Measurements from ENCODE around the gene RPP25. TPM values are rescaled to one million over a fixed set of nuclear protein-coding genes. Genes with fewer than 3 reads are reported as not detected.

Gene RPP25
- 1 to 10 TPM; 3.8 TPM for total RNA-seq

- Mint-ChIP-seq H3K27ac (no peak within 1 kb of the TSS), H3K27me3 (peaks cover 21% of the 10 kb centered on the region), H3K4me1 (ENCODE audit: low read depth) (peaks cover 50% of the 10 kb centered on the region), H3K9me3 (no peaks in the 10 kb centered on the region), H3K4me3 (peak within 1 kb of the TSS; percentile 63), H3K36me3 (no peaks in the 10 kb centered on the region)
- ChIA-PET CTCF (interaction anchor here (0.6 to 2.5 kb wide), 13 partner anchors 8 to 572 kb away, joined by 3 to 16 read pairs (median 4); partner anchors contain the start of genes C15orf39, FAM219B and SCAMP5), POLR2A (interaction anchor here (0.8 to 1.6 kb wide), 3 partner anchors 67 to 246 kb away, joined by 3 to 7 read pairs (median 5); partner anchors contain the start of gene PPCDC)
- intact Hi-C loops (cut with micrococcal nuclease) = loop anchor here (2.0 to 5.0 kb wide), 4 partner anchors 18 to 495 kb away; partner anchors contain the start of genes COX5A and SIN3A
- DNase-seq = peak; percentile 80
Observed at GRCh38 chr15:74956648-74957475, at the start of gene RPP25. Gene RPP25 (minus strand): TSS chr15:74956772. CDS start chr15:74956583, 189 bp downstream.

- no peaks in the 10 kb centered on the region for H3K4me1 Mint-ChIP-seq (ENCODE audit: low read depth)
- H3K36me3 Mint-ChIP-seq = no peaks in the 10 kb centered on the region
- H3K27ac Mint-ChIP-seq = no peak overlapping the region
- intact Hi-C loops (cut with micrococcal nuclease) = no loop called here
- CTCF ChIA-PET = no interaction called here
- POLR2A ChIA-PET = no interaction called here
- no peak for DNase-seq
- peaks cover 16% of the 10 kb centered on the region for H3K27me3 Mint-ChIP-seq
- H3K9me3 Mint-ChIP-seq = no peaks in the 10 kb centered on the region
- no peak overlapping the region for H3K4me3 Mint-ChIP-seq
Observed at GRCh38 chr15:75002398-75002797, 45.8 kb upstream of the RPP25 start.

- CTCF ChIA-PET = no interaction called here
- Mint-ChIP-seq H3K4me1 (ENCODE audit: low read depth) (peaks cover 2% of the 10 kb centered on the region), H3K9me3 (no peaks in the 10 kb centered on the region), H3K36me3 (no peaks in the 10 kb centered on the region), H3K27me3 (peaks cover 24% of the 10 kb centered on the region), H3K27ac (no peak overlapping the region), H3K4me3 (no peak overlapping the region)
- no peak for DNase-seq
- POLR2A ChIA-PET = interaction anchor here (0.6 kb wide), 1 partner anchor 41 kb away, joined by 3 read pairs; no protein-coding TSS in a partner anchor
- intact Hi-C loops (cut with micrococcal nuclease) = no loop called here
Observed at GRCh38 chr15:75001310-75001709, 44.7 kb upstream of the RPP25 start.

- POLR2A ChIA-PET = no interaction called here
- peaks cover 26% of the 10 kb centered on the region for H3K27me3 Mint-ChIP-seq
- intact Hi-C loops (cut with micrococcal nuclease) = no loop called here
Observed at GRCh38 chr15:74997543-74997942, 41.0 kb upstream of the RPP25 start.

GRCh38 chr15:74997141-74997540 is 40.6 kb upstream of the RPP25 start:
- Mint-ChIP-seq H3K4me1 (ENCODE audit: low read depth) (peaks cover 10% of the 10 kb centered on the region), H3K4me3 (no peak overlapping the region), H3K36me3 (no peaks in the 10 kb centered on the region), H3K9me3 (no peaks in the 10 kb centered on the region), H3K27ac (no peak overlapping the region), H3K27me3 (peaks cover 26% of the 10 kb centered on the region)
- CTCF ChIA-PET = no interaction called here
- intact Hi-C loops (cut with micrococcal nuclease) = no loop called here
- no peak for DNase-seq
- POLR2A ChIA-PET = no interaction called here

More at GRCh38 chr15:74997543-74997942, 41.0 kb upstream of the RPP25 start:
- H3K4me1 Mint-ChIP-seq (ENCODE audit: low read depth) = peaks cover 10% of the 10 kb centered on the region
- no peaks in the 10 kb centered on the region for H3K36me3 Mint-ChIP-seq
- DNase-seq = no peak
- no peak overlapping the region for H3K4me3 Mint-ChIP-seq
- no peak overlapping the region for H3K27ac Mint-ChIP-seq
- H3K9me3 Mint-ChIP-seq = no peaks in the 10 kb centered on the region
- CTCF ChIA-PET = no interaction called here

GRCh38 chr15:74995779-74996765 is 39.5 kb upstream of the RPP25 start:
- ChIA-PET CTCF (interaction anchor here (1.2 to 2.2 kb wide), 6 partner anchors 12 to 94 kb away, joined by 3 to 6 read pairs (median 4); partner anchors contain the start of gene RPP25), POLR2A (interaction anchor here (0.6 kb wide), 1 partner anchor 106 kb away, joined by 3 read pairs; the partner anchor contains the start of gene MPI)
- Mint-ChIP-seq H3K9me3 (no peaks in the 10 kb centered on the region), H3K4me1 (ENCODE audit: low read depth) (peaks cover 10% of the 10 kb centered on the region), H3K27ac (no peak overlapping the region), H3K36me3 (no peaks in the 10 kb centered on the region), H3K4me3 (peak overlapping the region; percentile 58), H3K27me3 (peaks cover 26% of the 10 kb centered on the region)
- no peak for DNase-seq
- intact Hi-C loops (cut with micrococcal nuclease) = no loop called here

GRCh38 chr15:74995182-74995778 is 38.7 kb upstream of the RPP25 start, which contains the start of gene SCAMP5:
Gene SCAMP5 (plus strand): TSS chr15:74995563. CDS start chr15:75011840, 16,277 bp downstream.
- no peak within 1 kb of the TSS for H3K27ac Mint-ChIP-seq
- H3K4me3 Mint-ChIP-seq = peak within 1 kb of the TSS; percentile 58
- H3K4me1 Mint-ChIP-seq (ENCODE audit: low read depth) = peaks cover 10% of the 10 kb centered on the region
- peak; percentile 94 for DNase-seq
- ChIA-PET POLR2A (interaction anchor here (0.6 to 1.1 kb wide), 2 partner anchors 28 to 105 kb away, joined by 3 to 4 read pairs; partner anchors contain the start of genes MPI and PPCDC), CTCF (interaction anchor here (1.1 to 2.2 kb wide), 8 partner anchors 12 to 363 kb away, joined by 3 to 6 read pairs (median 4); partner anchors contain the start of genes C15orf39 and RPP25)
- H3K9me3 Mint-ChIP-seq = no peaks in the 10 kb centered on the region
- no peaks in the 10 kb centered on the region for H3K36me3 Mint-ChIP-seq
- H3K27me3 Mint-ChIP-seq = peaks cover 24% of the 10 kb centered on the region
- intact Hi-C loops (cut with micrococcal nuclease) = no loop called here

- Mint-ChIP-seq H3K27me3 (peaks cover 23% of the 10 kb centered on the region), H3K4me1 (ENCODE audit: low read depth) (peaks cover 10% of the 10 kb centered on the region), H3K36me3 (no peaks in the 10 kb centered on the region), H3K27ac (no peak overlapping the region), H3K4me3 (no peak overlapping the region), H3K9me3 (no peaks in the 10 kb centered on the region)
- intact Hi-C loops (cut with micrococcal nuclease) = no loop called here
- ChIA-PET POLR2A (interaction anchor here (1.1 kb wide), 1 partner anchor 29 kb away, joined by 4 read pairs; the partner anchor contains the start of gene PPCDC), CTCF (interaction anchor here (1.1 to 2.2 kb wide), 7 partner anchors 17 to 363 kb away, joined by 3 to 6 read pairs (median 4); partner anchors contain the start of genes C15orf39 and RPP25)
- no peak for DNase-seq
Observed at GRCh38 chr15:74994685-74995084, 38.1 kb upstream of the RPP25 start.

GRCh38 chr15:74994236-74994635 is 37.7 kb upstream of the RPP25 start:
- H3K27ac Mint-ChIP-seq = no peak overlapping the region
- peaks cover 10% of the 10 kb centered on the region for H3K4me1 Mint-ChIP-seq (ENCODE audit: low read depth)
- H3K9me3 Mint-ChIP-seq = no peaks in the 10 kb centered on the region
- ChIA-PET CTCF (interaction anchor here (1.1 to 2.2 kb wide), 4 partner anchors 16 to 362 kb away, joined by 3 to 5 read pairs (median 4); partner anchors contain the start of gene C15orf39), POLR2A (no interaction called here)
- intact Hi-C loops (cut with micrococcal nuclease) = no loop called here
- H3K4me3 Mint-ChIP-seq = no peak overlapping the region
- H3K36me3 Mint-ChIP-seq = no peaks in the 10 kb centered on the region
- DNase-seq = no peak
- H3K27me3 Mint-ChIP-seq = peaks cover 21% of the 10 kb centered on the region

GRCh38 chr15:74992619-74993018 is 36.0 kb upstream of the RPP25 start:
- intact Hi-C loops (cut with micrococcal nuclease) = no loop called here
- H3K4me3 Mint-ChIP-seq = no peak overlapping the region
- POLR2A ChIA-PET = interaction anchor here (0.7 kb wide), 1 partner anchor 11 kb away, joined by 3 read pairs; no protein-coding TSS in a partner anchor
- peaks cover 13% of the 10 kb centered on the region for H3K27me3 Mint-ChIP-seq
- peaks cover 10% of the 10 kb centered on the region for H3K4me1 Mint-ChIP-seq (ENCODE audit: low read depth)
- no peak overlapping the region for H3K27ac Mint-ChIP-seq
- CTCF ChIA-PET = no interaction called here
- no peak for DNase-seq
- H3K9me3 Mint-ChIP-seq = no peaks in the 10 kb centered on the region
- H3K36me3 Mint-ChIP-seq = no peaks in the 10 kb centered on the region

- H3K4me1 Mint-ChIP-seq (ENCODE audit: low read depth) = peaks cover 2% of the 10 kb centered on the region
- H3K9me3 Mint-ChIP-seq = no peaks in the 10 kb centered on the region
- no peaks in the 10 kb centered on the region for H3K36me3 Mint-ChIP-seq
- no peak for DNase-seq
- peaks cover 9% of the 10 kb centered on the region for H3K27me3 Mint-ChIP-seq
- ChIA-PET POLR2A (no interaction called here), CTCF (interaction anchor here (1.6 kb wide), 1 partner anchor 88 kb away, joined by 6 read pairs; no protein-coding TSS in a partner anchor)
- H3K27ac Mint-ChIP-seq = no peak overlapping the region
- intact Hi-C loops (cut with micrococcal nuclease) = no loop called here
- H3K4me3 Mint-ChIP-seq = no peak overlapping the region
Observed at GRCh38 chr15:74989527-74989926, 33.0 kb upstream of the RPP25 start.
